ENCODE results near the gene HIGD1C. TPM values are rescaled to one million over a fixed set of nuclear protein-coding genes. Genes with fewer than 3 reads are reported as not detected.

HIGD1C gene
- total RNA-seq, 4 donors from 2014 or later = not detected

GRCh38 chr12:50986966-50987737 lies 34.8 kb downstream of the HIGD1C start:
- 42% methylated on average over 8 of the region's 8 CpGs for WGBS
- Histone ChIP-seq H3K9me3 (no peaks in the 10 kb centered on the region), H3K27ac (replicated peaks in 1 of 4) (peak overlapping the region; percentile 67 to 78 (median 76)), H3K4me3 (no peak overlapping the region), H3K36me3 (peaks cover 39 to 51% (median 43%) of the 10 kb centered on the region in 4 donors), H3K27me3 (no peaks in the 10 kb centered on the region), H3K4me1 (peaks cover 25 to 35% (median 32%) of the 10 kb centered on the region in 4 donors)
- TF ChIP-seq EP300 (IDR thresholded peaks at IDR 0.05) (no peak), POLR2A (IDR thresholded peaks at IDR 0.05; ENCODE audit: low read depth) (no peak), CTCF (IDR thresholded peaks at IDR 0.05) (peak; percentile 61 to 72 (median 64)), POLR2AphosphoS5 (IDR thresholded peaks at IDR 0.05) (peak; percentile 35 to 51)
- DNase-seq (ENCODE audit: extremely low spot score) = no peak
- intact Hi-C loops (cut with DNase I) = loop anchor here (1.0 to 5.0 kb wide), 4 partner anchors 35 to 222 kb away; partner anchors contain the start of gene ATF1

GRCh38 chr12:50988051-50988450 lies 35.7 kb downstream of the HIGD1C start:
- no peak for DNase-seq (ENCODE audit: extremely low spot score)
- H3K4me1 ChIP-seq = peaks cover 25 to 40% (median 37%) of the 10 kb centered on the region in 4 donors
- 60% methylated on average over 5 of the region's 5 CpGs for WGBS
- intact Hi-C loops (cut with DNase I) = loop anchor here (5.0 kb wide), 2 partner anchors 34 to 66 kb away; no protein-coding TSS in a partner anchor
- H3K9me3 ChIP-seq = no peaks in the 10 kb centered on the region
- H3K27me3 ChIP-seq = no peaks in the 10 kb centered on the region
- TF ChIP-seq CTCF (IDR thresholded peaks at IDR 0.05) = no peak
- no peak for TF ChIP-seq POLR2AphosphoS5 (IDR thresholded peaks at IDR 0.05)
- no peak for TF ChIP-seq POLR2A (IDR thresholded peaks at IDR 0.05; ENCODE audit: low read depth)
- TF ChIP-seq EP300 (IDR thresholded peaks at IDR 0.05) = no peak
- H3K4me3 ChIP-seq = no peak overlapping the region
- H3K27ac ChIP-seq (replicated peaks in 1 of 4) = no peak overlapping the region
- H3K36me3 ChIP-seq = peaks cover 46 to 59% (median 49%) of the 10 kb centered on the region in 4 donors

GRCh38 chr12:50988871-50989270 lies 36.5 kb downstream of the HIGD1C start:
- intact Hi-C loops (cut with DNase I) = loop anchor here (5.0 kb wide), 2 partner anchors 33 to 67 kb away; no protein-coding TSS in a partner anchor
- Histone ChIP-seq H3K27ac (replicated peaks in 1 of 4) (no peak overlapping the region), H3K27me3 (no peaks in the 10 kb centered on the region), H3K4me3 (no peak overlapping the region), H3K36me3 (peaks cover 46 to 65% (median 52%) of the 10 kb centered on the region in 4 donors), H3K4me1 (peaks cover 25 to 45% (median 38%) of the 10 kb centered on the region in 4 donors), H3K9me3 (no peaks in the 10 kb centered on the region)
- 92% methylated on average over 5 of the region's 5 CpGs for WGBS
- no peak for DNase-seq (ENCODE audit: extremely low spot score)
- TF ChIP-seq POLR2A (IDR thresholded peaks at IDR 0.05; ENCODE audit: low read depth) (no peak), POLR2AphosphoS5 (IDR thresholded peaks at IDR 0.05) (no peak), EP300 (IDR thresholded peaks at IDR 0.05) (no peak), CTCF (IDR thresholded peaks at IDR 0.05) (no peak)

GRCh38 chr12:50990147-50990727 lies 37.9 kb downstream of the HIGD1C start:
- Histone ChIP-seq H3K27ac (replicated peaks in 1 of 4) (peak overlapping the region in 1 of 4 donors; percentile 5), H3K4me1 (peaks cover 15 to 33% (median 25%) of the 10 kb centered on the region in 4 donors), H3K9me3 (no peaks in the 10 kb centered on the region), H3K36me3 (peaks cover 51 to 77% (median 65%) of the 10 kb centered on the region in 4 donors), H3K27me3 (no peaks in the 10 kb centered on the region), H3K4me3 (no peak overlapping the region)
- WGBS = 89% methylated on average over 4 of the region's 4 CpGs
- no peak for DNase-seq (ENCODE audit: extremely low spot score)
- intact Hi-C loops (cut with DNase I) = no loop called here
- TF ChIP-seq EP300 (IDR thresholded peaks at IDR 0.05) = no peak
- TF ChIP-seq POLR2AphosphoS5 (IDR thresholded peaks at IDR 0.05) = no peak
- no peak for TF ChIP-seq POLR2A (IDR thresholded peaks at IDR 0.05; ENCODE audit: low read depth)
- no peak for TF ChIP-seq CTCF (IDR thresholded peaks at IDR 0.05)

All from esophagus muscularis mucosa (tissue), 4 donors.